CD1c-positive myeloid dendritic cell (primary cell): ENCODE data around the gene SERPINI1.

Source experiments
- DNase-seq: peaks from one replicate; pipeline ENCODE4 v3.0.0-alpha.2; 2016; ENCODE audit errors: extremely low spot score

SERPINI1 gene

GRCh38 chr3:167734498-167735232, 856 bp upstream of the SERPINI1 start, which contains the start of gene PDCD10:
Gene PDCD10, minus strand, starts transcription at chr3:167734892. Its CDS starts 14,735 bp downstream, at chr3:167720157.
- peak; percentile 99 for DNase-seq

GRCh38 chr3:167736264-167736787, 805 bp downstream of the SERPINI1 start:
- DNase-seq, result no peak

GRCh38 chr3:167736997-167737396, 1.5 kb downstream of the SERPINI1 start:
- no peak for DNase-seq

GRCh38 chr3:167738037-167738436, 2.5 kb downstream of the SERPINI1 start:
- no peak for DNase-seq

- no peak for DNase-seq
Observed at GRCh38 chr3:167739190-167739810, 3.8 kb downstream of the SERPINI1 start.

GRCh38 chr3:167740961-167741587, 5.6 kb downstream of the SERPINI1 start:
- no peak for DNase-seq

- DNase-seq, result no peak
Observed at GRCh38 chr3:167742338-167742737, 6.8 kb downstream of the SERPINI1 start.

- no peak for DNase-seq
Observed at GRCh38 chr3:167743799-167744198, 8.3 kb downstream of the SERPINI1 start.

GRCh38 chr3:167749209-167749608, 13.7 kb downstream of the SERPINI1 start:
- DNase-seq, result no peak

- DNase-seq, result no peak
Observed at GRCh38 chr3:167749728-167750127, 14.2 kb downstream of the SERPINI1 start.

- DNase-seq, result peak; percentile 52
Observed at GRCh38 chr3:167750272-167750971, 14.9 kb downstream of the SERPINI1 start.

- peak; percentile 16 for DNase-seq
Observed at GRCh38 chr3:167754049-167754448, 18.5 kb downstream of the SERPINI1 start.

GRCh38 chr3:167761302-167761701, 25.8 kb downstream of the SERPINI1 start:
- DNase-seq, result no peak

- no peak for DNase-seq
Observed at GRCh38 chr3:167762296-167762695, 26.8 kb downstream of the SERPINI1 start.

GRCh38 chr3:167772992-167773391, 37.5 kb downstream of the SERPINI1 start:
- DNase-seq, result no peak

GRCh38 chr3:167773584-167773983, 38.1 kb downstream of the SERPINI1 start:
- DNase-seq, result no peak

- no peak for DNase-seq
Observed at GRCh38 chr3:167776066-167776685, 40.7 kb downstream of the SERPINI1 start.

- DNase-seq, result no peak
Observed at GRCh38 chr3:167777356-167777755, 41.8 kb downstream of the SERPINI1 start.

- DNase-seq, result no peak
Observed at GRCh38 chr3:167780214-167780883, 44.8 kb downstream of the SERPINI1 start.

GRCh38 chr3:167783781-167784180, 48.3 kb downstream of the SERPINI1 start:
- DNase-seq, result no peak

- DNase-seq, result no peak
Observed at GRCh38 chr3:167785790-167786189, 50.3 kb downstream of the SERPINI1 start.
